NCI-H2081 (cell line): ENCODE measurements around the gene PNMT.

Experiments used
- DNase-seq, 2 experiments: peaks; one replicate each; lab custom pipeline; 2025; lab: John Stamatoyannopoulos, UW

Gene PNMT

GRCh38 chr17:39669897-39670735, 1.9 kb downstream of the PNMT start:
- DNase-seq, result no peak

- no peak for DNase-seq
Measured at GRCh38 chr17:39670746-39671145, 2.5 kb downstream of the PNMT start.

GRCh38 chr17:39671651-39672521, 3.6 kb downstream of the PNMT start:
- peak in 1 of 2 experiments; percentile 29 for DNase-seq

GRCh38 chr17:39672522-39673334, 4.5 kb downstream of the PNMT start:
- DNase-seq, result no peak

- no peak for DNase-seq
Measured at GRCh38 chr17:39673335-39674081, 5.3 kb downstream of the PNMT start.

GRCh38 chr17:39674179-39674578, 5.9 kb downstream of the PNMT start:
- no peak for DNase-seq

- peak; percentile 83 to 90 for DNase-seq
Measured at GRCh38 chr17:39674702-39675389, 6.6 kb downstream of the PNMT start.

- DNase-seq, result no peak
Measured at GRCh38 chr17:39675390-39676082, 7.3 kb downstream of the PNMT start.

GRCh38 chr17:39676198-39676819, 8.1 kb downstream of the PNMT start:
- DNase-seq, result peak; percentile 52 to 71

GRCh38 chr17:39677072-39677471, 8.8 kb downstream of the PNMT start:
- DNase-seq, result no peak

GRCh38 chr17:39677542-39678339, 9.5 kb downstream of the PNMT start:
- peak; percentile 15 to 47 for DNase-seq

GRCh38 chr17:39678340-39679116, 10.3 kb downstream of the PNMT start:
- DNase-seq, result no peak

GRCh38 chr17:39679521-39680192, 11.4 kb downstream of the PNMT start:
- no peak for DNase-seq

GRCh38 chr17:39683295-39683939, 15.2 kb downstream of the PNMT start:
- DNase-seq, result no peak

GRCh38 chr17:39684369-39685192, 16.3 kb downstream of the PNMT start:
- no peak for DNase-seq

GRCh38 chr17:39687101-39687545, 18.9 kb downstream of the PNMT start:
- no peak for DNase-seq
